HG03571 (cell line): ENCODE measurements around the gene CKMT2.

ENCODE experiments used
- ATAC-seq: cut with Tn5 transposase; IDR thresholded peaks from one replicate; pipeline ENCODE4 v1.9.1; 2021; ENCODE audit not compliant: unreplicated experiment

CKMT2 gene

DNA sequence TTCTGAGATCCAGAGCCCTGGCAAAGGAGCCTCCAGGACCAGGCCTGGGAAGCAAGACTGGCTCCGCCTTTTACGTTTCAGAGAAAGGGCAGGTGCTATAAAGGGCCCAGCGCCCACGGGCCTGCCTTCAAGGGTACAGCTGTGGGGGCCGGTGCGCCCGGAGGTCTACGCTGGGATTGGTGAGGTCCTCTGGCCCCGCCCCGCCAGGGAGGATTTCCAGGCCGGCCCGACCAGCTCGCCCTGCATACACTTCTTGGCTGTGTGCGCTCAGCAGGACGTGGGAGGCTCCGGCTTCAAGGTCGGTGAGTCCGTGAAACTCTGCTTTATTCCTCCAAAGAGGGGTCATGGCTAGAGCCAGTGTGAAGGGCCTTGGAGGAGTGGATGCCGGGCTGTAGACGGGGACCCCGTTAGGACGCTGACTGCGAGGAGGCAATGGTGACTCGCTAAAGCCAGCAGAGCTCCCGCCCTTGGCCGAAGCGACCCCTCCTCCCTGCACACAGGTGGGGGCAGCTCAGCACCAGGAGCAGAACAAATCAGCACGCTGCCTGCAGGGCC lies at the start of gene CKMT2:
TSS of gene CKMT2 (plus strand) at position 243 of the 555 bp plus-strand sequence. CDS start 17,811 bp downstream, outside the sequence.
- ATAC-seq, result no peak

DNA sequence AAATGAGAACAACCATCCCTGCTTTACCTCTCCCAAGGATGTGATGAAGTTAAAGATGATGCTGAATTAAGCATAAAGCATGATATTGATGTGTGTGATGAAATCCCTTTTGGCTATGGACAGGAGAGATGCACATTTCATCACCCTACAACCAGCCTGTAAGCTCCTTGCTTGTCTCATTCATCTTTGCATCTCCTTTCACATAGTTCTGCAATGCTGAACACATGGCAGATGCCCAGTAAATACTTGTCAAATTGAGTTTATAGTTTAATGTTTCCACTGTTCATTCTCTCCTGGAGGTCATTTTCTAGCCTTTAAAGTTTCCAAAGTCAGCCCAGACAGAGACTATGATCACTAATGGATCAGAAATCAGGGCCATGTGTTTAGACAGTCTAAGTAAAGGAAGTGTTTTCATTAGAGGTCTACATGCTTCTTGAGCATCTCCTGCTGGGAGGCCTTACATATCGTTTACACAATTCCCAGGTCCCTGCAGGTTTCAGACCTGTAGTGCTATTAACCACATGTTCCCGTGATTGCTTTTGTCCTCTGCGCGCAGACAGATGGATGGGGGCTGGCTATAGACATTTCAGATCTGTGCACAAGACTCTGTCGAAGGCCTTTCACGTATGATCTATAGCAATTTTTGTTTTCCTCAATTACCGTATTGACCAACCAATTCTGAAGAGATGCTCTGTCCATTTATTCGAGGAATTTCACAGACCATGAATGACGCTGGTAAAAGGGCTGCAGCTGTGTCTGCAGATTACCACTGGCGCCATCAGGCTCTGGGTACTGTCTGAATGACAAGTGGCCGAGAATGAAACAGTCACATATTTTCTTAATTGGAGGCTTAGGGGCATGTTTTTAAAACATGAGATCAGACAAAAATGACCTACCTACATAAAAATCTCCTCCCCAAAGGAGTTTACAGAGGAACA lies 49.0 kb upstream of the CKMT2 start:
- no peak for ATAC-seq

DNA sequence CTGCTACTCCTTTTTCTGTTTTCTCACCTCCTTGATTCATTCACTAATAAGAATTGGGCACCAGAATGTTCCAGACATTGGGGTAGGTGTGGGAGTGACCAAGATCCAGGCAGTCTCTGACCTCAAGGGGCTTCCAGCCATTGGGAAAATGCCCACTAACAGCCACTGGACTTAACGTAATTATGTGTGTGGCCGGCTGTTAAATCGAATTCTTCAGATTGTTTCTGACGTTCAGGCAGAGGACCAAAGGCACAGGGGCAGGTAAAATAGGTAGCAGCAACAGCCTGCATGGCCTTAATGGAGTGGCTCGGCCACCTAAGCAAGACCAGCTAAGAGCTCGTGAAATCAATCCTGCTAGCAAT lies 48.4 kb upstream of the CKMT2 start:
- ATAC-seq, result no peak

DNA sequence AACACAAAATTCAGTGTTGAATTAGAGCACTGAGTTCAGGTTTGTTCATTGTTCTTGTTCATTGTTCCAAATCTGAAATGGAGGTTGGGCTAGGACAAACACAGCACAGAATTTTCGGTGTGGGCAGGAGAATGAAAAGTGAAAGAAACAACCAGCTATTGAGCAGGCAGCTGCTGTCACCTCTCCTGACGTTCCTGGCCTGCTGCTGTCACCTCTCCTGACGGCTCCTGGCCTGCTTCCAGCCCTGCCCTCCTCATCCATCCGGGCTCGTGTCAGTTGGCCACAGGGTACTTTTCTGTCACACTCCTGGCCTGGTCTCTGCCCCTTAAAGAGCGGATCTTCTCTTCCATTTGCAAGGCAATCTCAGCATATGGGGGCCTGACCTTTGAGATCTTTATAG lies 45.2 kb upstream of the CKMT2 start:
- no peak for ATAC-seq

DNA sequence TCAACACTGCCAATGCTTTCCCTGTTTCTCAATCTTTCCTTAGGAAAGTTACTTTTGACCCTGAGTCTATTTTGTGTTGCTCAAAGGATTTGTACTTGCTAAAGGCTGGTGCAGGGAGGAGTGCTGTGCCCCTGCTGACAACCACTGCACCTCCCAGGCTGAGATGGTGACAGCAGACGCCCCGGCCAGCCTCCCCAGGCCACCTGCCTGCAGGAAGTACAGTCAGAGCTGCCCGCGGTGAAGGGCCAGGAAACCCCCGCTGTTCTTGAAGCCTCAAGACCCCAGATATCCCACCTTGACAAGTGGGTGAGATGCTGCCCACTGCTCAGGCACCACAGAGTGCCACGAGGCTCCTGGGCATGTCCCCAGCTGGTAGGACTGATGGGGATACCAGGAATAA lies 44.2 kb upstream of the CKMT2 start:
- ATAC-seq, result no peak

DNA sequence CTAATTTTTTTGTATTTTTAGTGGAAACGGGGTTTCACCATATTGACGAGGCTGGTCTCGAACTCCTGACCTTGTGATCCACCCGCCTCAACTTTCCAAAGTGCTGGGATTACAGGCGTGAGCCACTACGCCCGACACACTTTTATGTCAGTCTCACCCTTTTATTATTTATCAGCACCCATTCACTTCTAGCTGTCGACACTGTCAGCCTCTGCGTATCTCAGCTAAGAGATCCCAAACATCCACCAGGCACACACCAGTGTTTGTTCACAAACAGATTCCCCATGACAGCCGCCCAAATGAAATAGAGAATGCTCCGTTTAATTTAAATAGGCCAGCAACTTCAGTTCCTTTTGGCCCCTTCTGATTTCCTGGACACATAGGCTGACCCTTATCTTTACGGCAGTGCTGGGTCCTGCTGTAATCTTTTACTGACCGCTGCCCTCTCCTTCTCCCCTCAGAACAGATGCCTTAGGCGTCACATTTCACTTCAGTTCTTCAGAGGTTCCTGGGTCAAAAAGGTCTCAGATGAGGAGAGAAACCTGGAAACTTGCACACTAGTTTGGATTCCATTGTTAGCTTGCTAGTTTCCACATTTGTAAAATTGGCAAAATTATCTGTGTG lies 43.1 kb upstream of the CKMT2 start:
- no peak for ATAC-seq

DNA sequence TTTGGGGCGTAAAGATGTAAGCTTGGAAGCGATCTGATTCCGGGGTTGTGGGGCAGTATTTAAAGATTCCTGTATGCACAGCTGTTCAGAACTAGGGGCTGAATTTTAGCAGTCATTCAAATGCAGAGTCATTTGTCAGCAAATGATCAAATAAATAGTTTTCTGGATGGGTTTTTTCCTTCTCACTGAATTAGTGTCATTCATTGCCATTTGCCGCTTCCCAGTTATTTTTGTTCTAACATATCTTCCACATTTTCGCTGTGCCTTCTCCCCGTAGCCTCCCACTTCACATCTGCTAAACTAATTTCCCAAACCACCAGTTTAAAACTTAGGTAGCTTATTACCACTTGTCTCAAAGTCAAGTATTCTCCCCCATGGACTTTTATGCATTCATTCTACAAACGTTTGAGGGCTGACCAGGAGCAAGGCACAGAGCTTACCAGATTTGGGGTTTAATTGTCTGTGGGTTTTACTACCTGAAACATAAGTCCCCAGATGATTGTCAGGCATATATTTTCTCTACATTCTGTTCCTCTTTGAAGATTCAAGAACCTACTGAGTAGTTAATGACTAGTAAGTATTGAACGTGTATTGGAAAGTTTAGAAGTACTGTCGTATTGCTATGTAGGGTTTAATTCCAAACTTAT lies 41.3 kb upstream of the CKMT2 start:
- ATAC-seq, result no peak

DNA sequence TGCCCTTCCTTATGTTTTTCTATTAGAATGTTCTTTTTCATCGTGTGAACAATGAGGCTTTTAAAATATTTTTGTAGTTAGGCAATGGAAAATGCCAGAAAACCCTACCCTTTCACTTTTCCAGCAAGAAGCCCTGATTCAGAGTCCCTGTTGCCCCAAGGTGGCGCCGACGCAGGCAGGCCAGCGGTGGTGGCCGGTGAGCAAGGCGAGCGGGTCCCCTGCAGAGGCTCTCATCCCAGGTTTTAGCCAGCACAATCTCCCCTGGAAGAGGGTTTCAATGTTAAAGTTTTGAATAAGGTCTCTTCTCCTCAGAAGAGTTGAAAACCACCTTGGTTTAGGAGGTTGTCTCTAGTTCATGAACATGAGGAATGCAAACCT lies 40.8 kb upstream of the CKMT2 start:
- no peak for ATAC-seq

DNA sequence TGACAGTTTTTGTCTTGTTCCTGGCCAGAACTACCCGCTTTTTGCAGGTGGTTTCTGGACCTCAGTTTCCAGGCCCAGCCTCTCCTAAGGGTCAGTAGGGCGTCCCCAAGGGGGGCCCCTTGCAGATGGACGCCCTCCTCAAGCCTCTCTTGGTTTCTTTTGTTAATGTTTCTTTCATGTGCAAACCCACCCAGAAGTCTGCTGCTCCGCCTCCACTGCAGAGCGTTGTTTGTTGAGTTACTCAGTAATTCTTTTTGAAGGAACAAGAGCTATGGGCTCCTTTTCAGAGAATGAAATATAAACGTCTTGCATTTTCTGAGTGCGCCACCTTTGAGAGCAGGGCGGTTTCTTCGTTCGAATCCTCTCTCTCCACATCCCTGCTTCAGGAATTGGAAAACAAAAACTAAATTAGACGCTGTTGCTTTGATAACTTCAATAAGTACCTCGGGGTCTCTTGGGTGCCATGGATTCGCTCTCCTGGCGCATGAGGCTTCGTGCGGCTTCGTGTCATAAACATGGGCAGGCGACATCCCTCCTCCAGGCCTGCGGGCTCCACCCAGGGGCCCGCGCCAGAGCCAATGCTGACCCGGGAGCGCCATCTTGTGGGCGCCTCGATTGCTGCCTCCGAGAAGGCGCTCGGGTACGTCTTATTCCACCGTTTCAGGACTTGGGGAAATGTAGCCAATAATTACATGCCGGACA lies 38.3 kb upstream of the CKMT2 start:
- ATAC-seq, result no peak

DNA sequence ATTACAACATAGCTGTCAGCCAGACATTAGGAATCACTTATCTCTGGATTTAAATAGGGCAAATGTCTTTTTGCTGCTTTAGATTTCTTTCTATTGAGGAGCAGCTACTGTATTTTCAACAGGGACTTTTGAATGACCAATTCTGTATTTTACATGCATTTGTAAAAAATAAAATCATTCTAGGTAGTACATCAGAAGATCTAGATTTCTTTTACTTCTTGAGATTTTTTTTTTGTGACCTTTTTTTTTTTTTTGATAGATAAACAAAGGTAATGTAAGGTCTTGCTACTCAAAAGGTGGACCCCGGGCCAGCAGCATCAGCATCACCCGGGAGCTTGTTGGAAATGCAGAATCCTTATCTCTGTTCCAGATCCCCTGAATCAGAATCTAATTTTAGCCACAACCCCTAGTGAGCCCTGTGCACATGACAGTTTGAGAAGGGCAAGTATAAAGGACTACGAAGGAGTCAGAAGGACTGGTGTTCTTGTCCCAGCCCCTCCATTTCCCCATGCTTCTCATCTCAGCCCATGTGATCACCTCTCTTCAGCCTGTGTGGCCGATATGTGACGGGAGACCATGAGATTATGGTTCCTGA lies 37.7 kb upstream of the CKMT2 start:
- no peak for ATAC-seq

DNA sequence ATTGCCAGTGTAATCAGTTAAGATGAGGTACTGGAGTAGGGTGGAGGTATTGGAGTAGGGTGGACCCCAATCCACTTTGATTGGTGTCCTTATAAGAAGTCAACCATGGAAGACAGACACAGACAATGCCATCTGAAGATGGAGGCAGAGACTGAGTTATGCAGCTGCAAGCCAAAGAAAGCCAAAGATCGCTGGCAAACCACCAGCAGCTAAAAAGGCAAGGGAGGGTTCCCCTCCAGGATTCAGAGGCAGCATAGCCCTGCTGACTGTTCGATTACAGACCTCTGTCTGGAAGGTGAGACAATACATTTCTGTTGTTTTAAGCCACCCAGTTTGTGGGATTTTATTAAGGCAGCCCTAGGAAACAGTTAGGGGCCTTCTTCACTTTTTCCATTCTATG lies 30.5 kb upstream of the CKMT2 start:
- ATAC-seq, result no peak

DNA sequence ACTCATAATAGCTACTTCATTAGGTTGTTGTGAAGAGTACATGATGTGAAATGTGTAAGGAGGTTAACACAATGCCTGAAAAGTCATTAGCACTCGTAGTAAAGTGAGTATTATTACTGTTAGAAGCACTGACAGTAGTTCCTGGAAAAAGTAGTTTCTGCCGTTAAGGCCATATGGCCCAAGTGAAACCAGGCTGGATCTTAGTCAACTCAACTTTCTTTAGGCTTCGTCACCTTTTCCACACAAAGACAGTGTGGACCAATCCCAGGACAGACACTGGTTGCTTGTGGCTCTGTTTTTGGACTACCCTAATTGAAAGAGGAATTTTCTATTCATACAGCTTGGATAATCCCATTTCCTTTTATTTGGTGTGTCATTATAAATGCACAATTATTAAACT lies 29.4 kb upstream of the CKMT2 start:
- ATAC-seq, result no peak

DNA sequence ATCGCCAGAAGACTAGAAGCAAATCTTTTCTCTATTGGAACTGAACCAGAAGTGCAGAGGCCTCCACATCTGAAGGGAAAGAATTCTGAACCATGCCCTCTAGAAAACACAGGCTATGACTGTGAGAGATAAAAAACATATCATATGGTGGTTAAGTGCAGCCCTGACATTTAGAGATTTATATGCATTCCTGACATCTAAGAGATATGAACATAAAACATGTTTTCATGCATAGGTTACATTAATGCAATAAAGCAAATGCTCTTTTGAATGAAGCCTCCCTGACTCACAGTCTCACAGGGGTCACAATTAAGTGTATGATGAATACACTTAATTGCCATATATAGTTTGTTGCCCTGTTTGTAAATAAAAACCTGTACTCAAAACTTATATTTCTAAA lies 28.9 kb upstream of the CKMT2 start:
- ATAC-seq, result no peak

DNA sequence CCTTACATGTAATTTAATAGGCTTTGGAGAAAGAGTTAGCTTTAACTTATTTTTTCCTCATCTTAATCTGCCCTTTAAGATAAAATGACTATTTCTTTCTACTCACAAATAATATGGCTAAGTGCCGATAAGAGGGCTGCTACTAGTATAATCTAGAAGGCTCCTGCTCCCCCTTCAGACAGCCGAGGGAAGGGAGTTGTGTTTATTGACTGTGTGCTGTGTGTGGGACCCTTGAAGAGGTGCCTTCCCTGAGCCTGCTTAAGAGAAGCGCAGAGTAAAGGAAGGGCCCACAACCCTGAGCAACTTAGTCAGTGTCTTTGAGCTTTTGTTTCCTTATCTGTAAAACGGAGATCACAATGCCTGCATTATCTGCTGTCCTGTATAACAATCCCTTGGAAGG lies 28.1 kb upstream of the CKMT2 start:
- no peak for ATAC-seq

DNA sequence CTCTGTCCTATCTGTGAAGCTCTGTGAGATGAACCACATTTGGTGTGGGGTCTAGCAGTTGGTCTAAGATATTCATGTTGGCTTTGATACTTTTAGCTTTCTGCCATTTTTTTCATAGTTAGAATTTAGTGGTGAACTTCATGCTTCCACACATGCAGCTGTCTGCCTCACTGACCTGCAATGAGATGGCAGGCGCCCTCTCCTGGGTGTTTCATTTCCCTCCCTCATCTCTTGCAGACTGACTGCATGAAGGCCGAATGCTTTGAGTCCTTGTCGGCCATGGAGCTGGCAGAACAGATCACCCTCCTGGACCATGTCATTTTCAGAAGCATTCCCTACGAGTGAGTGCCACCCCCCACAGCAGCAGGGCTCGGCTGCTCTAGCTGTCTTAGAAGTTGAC lies 26.1 kb upstream of the CKMT2 start:
- no peak for ATAC-seq

DNA sequence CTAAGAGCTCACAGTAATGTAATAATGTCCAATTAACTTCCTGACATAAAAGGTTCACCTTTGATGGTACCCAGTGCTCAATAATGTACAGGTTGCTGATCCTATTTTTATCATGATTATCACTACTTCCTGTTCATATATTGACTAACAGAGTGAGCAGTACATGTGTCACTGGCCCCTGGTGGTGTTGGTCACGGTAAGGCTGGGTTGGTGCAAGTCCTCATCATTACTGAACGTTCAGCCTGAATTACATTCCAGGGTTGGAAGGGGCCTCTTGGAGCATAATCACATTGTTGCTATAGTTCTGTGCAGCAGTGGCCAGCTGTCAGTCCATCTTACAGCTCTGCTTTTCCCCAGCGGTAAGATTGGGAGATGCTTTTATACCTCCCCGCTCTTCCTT lies 24.2 kb upstream of the CKMT2 start:
- ATAC-seq, result no peak

DNA sequence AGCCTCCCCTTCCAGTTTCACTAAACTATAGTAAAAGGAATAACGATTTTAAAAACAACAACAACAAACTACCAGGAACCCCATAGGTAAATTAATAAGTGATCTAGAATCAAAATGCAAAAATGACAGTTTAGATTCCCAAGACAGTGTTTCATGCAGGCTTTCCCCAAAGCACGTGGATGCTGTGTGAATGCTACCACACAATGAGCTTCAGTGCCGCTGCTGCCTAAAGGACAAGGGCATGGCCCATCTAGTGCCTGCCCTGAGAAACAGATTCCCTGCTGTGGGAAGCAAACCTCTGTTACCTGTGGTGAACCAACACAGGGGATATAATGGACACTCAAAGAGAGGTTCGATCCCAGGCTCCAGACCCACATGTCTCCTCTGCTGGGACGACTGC lies 23.7 kb upstream of the CKMT2 start:
- no peak for ATAC-seq

DNA sequence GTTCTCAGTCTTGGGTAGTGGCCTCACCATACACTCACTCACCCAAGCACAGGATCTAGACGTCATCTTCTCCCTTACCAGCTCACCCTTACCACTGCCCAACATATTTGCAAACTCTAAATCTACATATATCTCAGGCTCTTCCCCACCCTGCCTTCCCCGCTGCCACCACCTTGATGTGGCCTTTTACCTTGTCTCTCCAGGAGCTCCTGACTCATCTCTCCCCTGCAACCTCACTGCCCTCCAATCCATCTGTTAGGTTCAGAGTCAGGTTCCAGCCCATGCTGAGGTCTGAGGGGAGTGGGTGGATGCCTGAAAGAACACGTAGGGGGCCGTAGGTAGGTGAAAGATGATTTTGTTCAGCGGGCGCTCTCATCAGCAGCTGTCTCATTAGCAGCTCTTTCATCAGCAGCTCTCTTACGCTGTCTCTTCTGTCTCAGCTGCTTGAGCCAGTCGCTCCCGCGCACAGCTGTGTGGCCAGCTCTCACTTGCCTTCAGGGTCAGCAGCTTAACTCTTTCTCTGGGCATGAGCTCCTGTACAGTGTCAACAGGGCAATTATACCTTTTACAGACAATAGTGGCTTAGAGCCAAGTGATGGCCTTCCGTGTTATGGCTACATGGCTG lies 23.1 kb upstream of the CKMT2 start:
- ATAC-seq, result no peak

DNA sequence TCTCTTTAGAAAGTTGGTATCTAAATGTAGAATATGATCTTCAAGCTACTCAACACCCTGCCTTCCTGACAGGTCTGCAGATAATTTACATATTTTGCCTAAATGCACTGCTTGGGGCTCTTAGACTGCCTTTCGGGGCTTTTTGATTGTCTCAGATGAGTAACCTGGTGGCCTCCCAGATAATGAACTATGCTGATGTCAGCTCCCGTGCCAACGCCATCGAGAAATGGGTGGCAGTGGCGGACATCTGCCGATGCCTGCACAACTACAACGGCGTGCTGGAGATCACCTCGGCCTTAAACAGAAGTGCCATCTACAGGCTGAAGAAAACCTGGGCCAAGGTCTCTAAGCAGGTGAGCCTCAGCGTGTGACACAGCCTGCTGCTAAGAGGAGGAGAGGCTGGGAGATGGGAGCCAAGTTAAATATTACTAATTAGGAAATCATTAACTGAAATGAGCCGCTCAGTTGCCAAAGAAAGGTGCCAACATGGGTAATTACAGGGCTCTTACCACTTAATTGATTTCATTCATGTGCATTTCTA lies 20.8 kb upstream of the CKMT2 start:
- ATAC-seq, result peak; percentile 73

DNA sequence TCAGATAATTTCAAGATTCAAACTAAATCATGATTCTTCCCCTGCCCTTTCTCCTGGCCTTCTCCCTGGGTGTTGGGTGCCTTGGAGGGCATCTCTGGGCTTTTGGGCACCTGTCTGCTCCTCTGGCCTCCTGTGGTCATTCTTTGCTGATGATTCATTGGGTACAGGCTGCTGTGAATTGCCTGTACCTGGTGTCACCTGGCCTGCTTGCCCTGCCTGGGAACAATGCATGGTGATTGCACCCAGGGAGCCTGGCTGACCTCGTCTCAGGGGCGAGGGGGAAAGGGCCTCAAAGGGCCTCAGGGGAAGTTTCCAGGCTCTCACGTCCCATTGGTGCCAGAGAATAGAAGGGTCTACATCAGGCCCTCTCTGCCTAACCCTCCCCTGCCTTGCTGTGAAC lies 20.1 kb upstream of the CKMT2 start:
- ATAC-seq, result no peak
